DND-41 (cell line): Measurements from ENCODE around the gene SLC7A6OS.

Source experiments
- CTCF ChIP-seq: IDR thresholded peaks from 2 replicates; pipeline ENCODE4 v1.5.1; 2012; ENCODE audit warnings: borderline replicate concordance, low read length, moderate library complexity, mild to moderate bottlenecking; ENCODE audit not compliant: poor library complexity, severe bottlenecking; ENCODE audit errors: extremely low read depth
- EZH2 ChIP-seq: IDR thresholded peaks from 3 replicates; pipeline ENCODE4 v1.6.1; 2012; ENCODE audit warnings: borderline replicate concordance, low read depth, mild to moderate bottlenecking, moderate library complexity, low read length, inconsistent platforms; ENCODE audit not compliant: severe bottlenecking

DNA sequence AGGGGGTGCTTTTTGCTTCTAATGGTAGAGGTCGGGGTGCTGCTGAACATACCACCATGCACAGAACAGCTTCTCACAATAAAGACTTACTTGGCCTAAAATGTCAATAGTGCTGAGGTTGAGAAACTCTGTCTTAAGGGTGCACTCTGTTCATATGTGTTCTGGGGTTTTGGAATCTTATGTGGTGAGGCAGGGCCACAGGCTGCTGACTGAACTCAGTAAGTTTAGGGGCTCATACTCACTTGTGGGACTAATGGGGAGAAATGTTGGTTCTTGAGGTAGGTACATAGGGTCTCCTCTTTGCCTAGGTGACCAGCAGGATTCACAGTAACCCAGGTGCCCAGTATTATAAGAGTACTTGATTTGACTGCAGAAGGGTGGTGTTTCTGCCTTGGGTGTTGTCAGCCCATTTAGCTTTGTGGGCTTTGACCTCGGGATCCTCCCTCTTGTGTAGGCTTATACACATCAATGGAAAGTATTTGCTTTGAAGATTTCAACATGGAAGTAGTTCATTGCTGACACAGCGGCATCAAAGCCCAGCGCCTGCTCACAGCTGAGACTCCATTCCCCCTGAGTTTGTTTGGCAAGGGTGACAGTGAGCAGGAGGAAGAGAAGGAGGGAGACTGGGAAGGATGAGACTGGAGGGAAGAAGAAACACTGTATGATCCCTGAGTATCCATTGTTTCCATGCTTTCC, 29.2 kb downstream of the SLC7A6OS start:
- TF ChIP-seq CTCF (no peak), EZH2 (no peak)
